IMR-90 (cell line): ENCODE results near the gene NCBP2L.

Experiments used
- CEBPB ChIP-seq: IDR thresholded peaks from 2 replicates; pipeline ENCODE4 v1.6.1; 2012; ENCODE audit warnings: low read depth, low read length, improper control_type of control experiment
- CHD1 ChIP-seq: IDR thresholded peaks from 2 replicates; pipeline ENCODE4 v1.6.1; 2012; ENCODE audit warnings: low read depth, low read length, improper control_type of control experiment
- POLR2A ChIP-seq: IDR thresholded peaks from 2 replicates; pipeline ENCODE4 v1.6.1; 2012; ENCODE audit warnings: mild to moderate bottlenecking, low read depth, low read length
- RFX5 ChIP-seq: IDR thresholded peaks from 2 replicates; pipeline ENCODE4 v1.8.0; 2012; ENCODE audit warnings: low read depth, mild to moderate bottlenecking, low read length, moderate library complexity
- SMC3 ChIP-seq: fragments of 150-350 bp; IDR thresholded peaks from 2 replicates; pipeline ENCODE4 v1.6.1; 2016; ENCODE audit warnings: low read depth, mild to moderate bottlenecking, antibody characterized with exemption, low read length, moderate library complexity
- TF ChIP-seq, protein P1 (sequence below): conservative IDR thresholded peaks from 2 replicates; pipeline ENCODE4 v1.5.1; 2012; ENCODE audit warnings: mild to moderate bottlenecking, low read depth, low read length, improper control_type of control experiment

DNA sequence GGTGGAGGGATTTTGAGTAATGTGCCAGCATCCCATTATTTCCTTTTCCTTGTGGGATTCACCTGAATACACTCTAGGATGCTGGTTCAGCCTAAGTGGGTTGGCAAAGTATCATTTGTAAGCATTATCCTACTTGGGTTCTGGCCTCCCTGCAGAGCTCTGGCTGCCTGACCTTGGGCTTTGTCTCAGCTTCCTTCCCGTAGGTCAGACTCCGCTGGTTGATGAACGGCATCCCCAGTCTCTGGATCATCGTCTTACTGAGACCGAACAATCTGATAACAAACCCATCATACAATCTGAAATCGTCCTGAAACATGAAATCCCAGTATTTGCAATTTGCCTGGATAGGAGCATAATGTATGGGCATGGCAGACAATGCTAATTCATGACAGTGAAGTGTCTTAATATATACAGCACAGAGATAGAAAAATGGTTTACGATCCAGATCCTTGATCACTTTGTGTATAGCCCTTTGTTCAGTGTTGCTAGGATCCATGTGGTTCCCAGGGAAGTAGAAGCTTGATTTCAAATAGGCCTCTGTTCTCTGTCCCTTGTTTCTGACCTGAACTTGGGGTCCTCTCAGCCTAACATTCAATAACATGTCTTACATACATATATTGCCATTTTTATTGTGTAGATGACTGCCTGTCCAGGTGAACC lies 53.7 kb downstream of the NCBP2L start:
- TF ChIP-seq POLR2A (no peak), SMC3 (no peak), CEBPB (no peak), CHD1 (no peak), RFX5 (no peak)
- TF ChIP-seq, protein P1, sequence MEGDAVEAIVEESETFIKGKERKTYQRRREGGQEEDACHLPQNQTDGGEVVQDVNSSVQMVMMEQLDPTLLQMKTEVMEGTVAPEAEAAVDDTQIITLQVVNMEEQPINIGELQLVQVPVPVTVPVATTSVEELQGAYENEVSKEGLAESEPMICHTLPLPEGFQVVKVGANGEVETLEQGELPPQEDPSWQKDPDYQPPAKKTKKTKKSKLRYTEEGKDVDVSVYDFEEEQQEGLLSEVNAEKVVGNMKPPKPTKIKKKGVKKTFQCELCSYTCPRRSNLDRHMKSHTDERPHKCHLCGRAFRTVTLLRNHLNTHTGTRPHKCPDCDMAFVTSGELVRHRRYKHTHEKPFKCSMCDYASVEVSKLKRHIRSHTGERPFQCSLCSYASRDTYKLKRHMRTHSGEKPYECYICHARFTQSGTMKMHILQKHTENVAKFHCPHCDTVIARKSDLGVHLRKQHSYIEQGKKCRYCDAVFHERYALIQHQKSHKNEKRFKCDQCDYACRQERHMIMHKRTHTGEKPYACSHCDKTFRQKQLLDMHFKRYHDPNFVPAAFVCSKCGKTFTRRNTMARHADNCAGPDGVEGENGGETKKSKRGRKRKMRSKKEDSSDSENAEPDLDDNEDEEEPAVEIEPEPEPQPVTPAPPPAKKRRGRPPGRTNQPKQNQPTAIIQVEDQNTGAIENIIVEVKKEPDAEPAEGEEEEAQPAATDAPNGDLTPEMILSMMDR = no peak
